Stimulated activated naive CD4-positive, alpha-beta T cell treated with Interleukin-2 at 50 U/mL for 16 hours (primary cell): ENCODE data around the gene PLXNA2.

ENCODE experiments used
- DNase-seq: peaks from one replicate; lab custom pipeline; 2025; lab: John Stamatoyannopoulos, UW

The PLXNA2 gene

DNA sequence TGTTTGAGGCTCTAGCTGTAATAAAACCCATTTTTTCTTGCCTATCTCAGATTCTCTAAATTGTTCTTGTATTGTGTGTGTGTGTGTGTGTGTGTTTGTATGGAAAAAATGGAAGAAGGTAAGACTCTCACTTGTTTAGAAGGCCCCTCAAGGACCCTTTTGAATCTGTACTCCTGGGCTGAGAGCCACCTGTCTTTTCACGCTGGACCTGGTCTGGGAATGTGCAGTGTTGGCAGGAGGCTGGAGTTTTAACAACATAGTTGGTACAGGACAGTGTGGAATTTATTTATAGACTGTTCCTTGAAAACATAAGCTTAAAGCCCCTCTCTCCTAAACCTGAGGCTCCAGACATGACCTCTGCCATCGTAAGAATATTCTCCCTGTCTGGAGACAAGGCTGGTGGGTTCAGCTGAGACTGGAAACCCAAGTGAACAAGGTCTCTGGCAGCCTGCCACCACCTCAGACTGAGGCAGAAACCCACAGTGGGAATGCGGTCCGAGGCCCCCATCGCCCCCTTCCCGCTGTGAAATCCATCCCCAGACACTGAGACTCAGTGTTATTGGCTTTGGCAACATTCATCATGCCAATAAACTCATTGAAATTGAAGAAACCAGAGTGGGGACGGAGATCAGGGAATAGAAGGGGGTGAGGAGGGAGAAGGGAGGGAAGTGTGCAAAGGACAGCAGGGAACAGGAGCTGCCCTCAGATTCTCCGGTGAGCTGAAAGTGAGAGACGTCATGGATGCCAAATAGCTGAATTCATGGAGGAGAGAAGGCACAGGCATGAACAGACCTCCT is 24.6 kb upstream of the PLXNA2 start:
- no peak for DNase-seq

DNA sequence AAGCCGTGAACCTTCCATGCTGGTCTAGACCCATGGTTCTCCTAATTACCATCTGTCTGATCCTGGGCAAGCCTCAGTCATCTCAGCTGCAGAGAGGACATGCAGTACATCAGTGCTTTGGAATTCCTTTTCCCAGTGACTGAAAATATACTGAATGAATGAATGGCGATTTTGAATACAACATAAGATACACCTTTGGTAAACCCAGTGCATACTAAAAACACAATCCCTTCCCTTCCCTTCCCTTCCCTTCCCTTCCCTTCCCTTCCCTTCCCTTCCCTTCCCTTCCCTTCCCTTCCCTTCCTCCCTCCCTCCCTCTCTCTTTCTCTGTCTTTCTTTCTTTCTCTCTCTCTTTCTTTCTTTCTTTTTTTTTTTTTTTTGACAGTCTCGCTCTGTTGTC is 21.3 kb upstream of the PLXNA2 start:
- DNase-seq = no peak

DNA sequence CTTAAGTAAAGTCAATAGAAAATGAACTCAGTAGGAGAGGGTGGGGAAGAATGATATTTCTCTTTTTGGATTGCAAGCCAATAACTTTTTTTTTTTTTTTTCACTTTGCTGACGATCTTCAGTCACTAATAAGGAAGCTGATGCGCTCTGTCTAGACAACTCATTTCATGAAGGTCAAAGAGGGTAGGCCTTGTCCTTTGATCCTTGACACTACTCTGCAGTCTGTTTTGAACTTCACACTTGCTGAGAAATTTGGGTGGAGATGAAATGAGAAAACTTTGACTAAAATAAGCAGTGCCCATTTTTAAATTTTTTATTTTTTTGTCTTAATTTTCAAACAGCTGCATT is 20.9 kb upstream of the PLXNA2 start:
- DNase-seq = no peak

DNA sequence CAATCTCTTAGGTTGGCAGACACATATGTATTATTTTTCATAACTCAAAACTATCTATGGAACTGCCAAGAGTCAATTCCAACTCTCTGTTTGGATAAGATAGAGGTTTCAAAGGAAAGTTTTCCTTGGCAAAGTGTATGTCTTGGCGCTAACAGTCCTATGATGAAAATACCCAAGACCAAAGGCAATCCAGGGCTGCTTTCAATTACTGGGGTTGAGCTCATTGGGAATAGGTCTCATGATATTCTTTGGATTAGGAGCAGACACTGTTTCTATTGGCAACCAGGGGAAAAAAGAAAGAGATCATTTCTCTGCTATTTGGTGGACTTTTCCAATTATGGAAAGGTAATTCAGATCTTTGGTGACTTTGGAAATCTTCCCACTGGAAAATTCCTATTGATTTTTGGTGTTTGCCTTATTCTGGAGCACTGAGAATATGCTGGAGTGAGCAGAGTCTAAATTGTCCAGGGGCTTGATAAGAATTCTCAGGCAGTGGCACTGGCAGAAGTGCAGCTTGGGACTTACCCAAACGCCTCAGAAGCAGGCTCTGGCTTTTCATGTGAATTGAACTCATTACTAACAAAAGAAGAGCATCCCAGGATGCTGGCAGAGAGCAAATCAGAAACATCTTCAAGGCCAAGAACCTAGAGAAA is 20.4 kb upstream of the PLXNA2 start:
- DNase-seq = no peak

DNA sequence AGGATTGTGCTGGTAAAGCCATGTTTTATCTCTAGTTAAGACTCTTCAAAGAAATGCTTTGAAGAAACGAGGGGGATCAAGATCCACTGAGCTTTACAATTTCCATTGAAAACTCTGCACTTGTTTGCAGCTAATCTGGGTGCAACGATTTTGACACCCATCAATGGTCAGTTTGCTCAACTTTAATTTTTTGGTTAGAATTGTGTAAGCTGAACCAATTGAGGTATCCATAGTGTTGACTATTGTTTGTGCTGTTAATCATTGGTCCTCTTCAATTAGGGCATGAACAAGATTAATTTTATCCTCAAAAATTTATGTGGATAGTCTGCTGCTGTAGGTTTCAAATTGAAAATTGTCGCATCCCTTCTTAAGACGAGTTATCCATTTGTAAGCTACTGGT is 17.7 kb upstream of the PLXNA2 start:
- no peak for DNase-seq

DNA sequence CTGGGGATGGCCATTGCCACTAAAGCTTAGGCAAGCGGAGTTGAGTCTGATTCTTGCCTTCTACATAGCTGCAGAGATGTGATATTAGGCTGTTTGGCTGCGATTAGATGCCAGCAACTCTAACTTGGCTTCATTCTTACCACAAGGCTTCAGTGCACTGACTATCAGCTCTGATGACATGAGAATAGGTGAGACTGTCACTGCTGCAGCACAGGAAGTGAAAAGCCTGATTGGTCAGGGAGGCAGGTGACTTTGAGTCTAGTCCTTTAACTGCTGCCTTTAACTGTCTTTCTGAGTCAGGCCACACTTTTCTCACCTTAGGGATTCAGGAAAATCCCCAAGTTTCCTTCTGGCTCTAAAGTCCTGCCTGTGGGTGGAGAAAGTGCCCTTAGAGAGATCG is 14.1 kb upstream of the PLXNA2 start:
- DNase-seq = no peak

DNA sequence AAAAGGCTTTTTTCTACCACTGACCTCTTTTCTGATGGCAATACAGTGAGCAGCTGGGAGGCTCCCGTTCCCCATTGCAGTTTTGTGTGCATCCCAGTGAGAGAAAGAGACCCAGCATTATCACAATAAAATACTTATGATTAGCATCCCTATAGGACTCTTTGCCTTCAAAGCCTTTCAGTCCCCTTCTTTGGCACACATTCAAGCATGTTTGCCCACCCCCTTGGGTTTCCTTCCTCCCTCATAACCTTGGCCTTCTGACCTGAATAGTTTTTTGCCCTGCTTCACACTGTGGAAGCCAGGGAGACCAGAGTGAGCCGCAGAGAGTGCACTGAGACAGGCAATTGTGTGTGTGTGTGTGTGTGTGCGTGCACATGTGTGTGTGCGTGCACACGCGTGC is 13.2 kb upstream of the PLXNA2 start:
- no peak for DNase-seq

DNA sequence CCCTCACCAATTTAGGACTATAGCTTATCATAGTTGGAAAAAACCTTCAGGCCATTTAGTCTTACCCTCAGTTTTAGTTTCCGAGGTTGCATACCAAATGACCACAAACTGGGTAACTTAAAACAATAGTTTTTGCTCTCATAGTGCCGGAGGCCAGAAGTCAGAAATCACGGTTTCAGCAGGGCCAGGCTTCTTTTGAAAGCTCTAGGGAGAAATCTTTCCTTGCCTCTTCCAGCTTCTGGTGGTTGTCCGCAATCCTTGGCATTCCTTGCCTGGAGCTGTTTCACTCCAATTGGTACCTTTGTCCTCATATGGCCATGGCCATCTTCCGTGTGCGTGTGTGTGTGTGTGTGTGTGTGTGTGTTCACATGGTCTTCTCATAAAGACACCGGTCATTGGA is 12.4 kb upstream of the PLXNA2 start:
- no peak for DNase-seq

DNA sequence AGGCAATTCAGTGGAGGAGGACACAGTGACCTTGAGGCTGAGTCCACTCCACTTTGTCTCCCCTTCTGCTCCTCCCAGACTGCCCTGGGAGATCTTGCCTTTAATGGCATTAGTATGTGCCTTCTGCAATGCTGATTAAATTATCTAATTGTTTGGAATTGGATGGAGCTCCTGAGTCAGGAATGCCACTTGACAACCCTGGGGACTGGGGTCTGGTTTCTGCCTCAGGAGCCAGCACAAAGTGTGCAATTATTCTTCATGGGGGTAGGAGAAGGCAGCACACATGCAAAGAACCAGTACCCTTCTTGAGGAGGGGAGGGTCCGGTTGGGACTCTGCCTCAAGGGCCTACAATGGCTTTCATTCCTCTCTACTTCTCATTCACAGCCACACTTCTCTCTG is 11.9 kb upstream of the PLXNA2 start:
- DNase-seq = no peak

DNA sequence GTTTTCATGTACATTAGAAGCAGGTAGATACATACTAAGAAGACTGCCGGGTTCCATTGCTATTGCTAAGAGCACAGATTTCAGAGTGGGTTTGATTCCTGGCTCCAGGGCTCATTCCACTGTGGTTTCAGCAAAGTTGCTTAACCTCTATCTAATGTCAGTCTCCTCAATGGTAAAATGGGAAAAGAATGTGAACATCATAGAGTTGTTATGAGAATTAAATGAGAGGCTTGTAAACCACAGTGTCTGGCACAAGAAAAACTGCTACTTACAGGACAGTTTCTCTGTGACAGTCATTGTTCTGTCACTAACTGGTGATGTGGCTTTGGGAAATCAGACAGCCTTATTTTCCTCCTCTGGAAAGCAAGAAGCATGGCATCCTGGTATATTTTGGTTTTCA is 10.7 kb upstream of the PLXNA2 start:
- DNase-seq = no peak

DNA sequence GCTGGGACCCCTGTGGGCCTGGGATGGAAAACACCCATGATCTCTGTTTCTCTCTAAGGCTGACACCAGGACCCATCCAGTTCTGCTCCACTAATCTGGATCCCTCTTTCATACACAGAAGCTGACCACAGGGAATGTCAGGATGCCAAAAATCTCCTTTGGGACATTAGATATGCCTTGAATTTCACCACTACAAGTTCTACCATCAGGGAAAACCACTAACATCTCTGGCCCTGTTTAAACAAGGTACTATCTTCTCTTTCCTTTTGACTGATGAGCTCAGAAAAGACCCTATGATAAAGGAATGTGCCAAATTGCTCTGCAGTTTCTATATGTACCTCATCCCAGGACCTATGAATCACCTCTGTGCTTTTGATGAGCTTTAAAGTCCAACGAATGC is 10.2 kb upstream of the PLXNA2 start:
- no peak for DNase-seq

DNA sequence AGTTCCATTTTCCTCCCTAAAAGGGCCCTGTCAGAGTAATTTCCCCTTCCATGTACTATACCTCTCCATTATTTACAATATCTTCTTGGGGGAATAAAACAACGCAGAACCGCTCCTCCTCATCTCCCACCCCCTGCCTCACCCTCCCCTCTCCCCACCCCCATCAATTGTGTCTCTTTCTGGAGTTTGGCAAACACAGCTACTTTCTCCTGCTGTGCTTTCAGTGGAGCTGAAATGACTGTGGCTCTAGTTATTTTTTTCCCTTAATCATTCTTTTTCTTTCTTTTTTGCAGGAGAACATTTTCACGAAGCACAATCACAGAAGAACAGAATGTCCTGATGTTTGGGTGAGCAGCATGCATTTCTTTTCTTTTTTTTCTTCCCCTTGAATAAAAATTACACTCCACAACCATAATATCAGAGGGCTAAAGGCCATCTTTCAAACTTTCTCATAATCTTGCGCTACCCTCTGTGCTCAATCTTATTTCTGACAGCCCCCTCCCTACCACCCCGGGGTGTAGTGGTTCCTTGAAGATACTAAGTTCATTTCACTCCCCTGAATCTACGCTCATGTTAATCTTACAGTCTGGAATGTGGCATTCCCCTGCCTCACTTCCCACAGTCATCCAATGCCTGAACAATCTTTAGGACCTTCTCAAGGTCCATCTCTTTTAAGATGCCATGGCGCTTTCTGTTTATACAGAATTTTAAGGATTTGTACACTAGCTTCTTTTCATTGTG is 8.8 kb upstream of the PLXNA2 start:
- DNase-seq = no peak

DNA sequence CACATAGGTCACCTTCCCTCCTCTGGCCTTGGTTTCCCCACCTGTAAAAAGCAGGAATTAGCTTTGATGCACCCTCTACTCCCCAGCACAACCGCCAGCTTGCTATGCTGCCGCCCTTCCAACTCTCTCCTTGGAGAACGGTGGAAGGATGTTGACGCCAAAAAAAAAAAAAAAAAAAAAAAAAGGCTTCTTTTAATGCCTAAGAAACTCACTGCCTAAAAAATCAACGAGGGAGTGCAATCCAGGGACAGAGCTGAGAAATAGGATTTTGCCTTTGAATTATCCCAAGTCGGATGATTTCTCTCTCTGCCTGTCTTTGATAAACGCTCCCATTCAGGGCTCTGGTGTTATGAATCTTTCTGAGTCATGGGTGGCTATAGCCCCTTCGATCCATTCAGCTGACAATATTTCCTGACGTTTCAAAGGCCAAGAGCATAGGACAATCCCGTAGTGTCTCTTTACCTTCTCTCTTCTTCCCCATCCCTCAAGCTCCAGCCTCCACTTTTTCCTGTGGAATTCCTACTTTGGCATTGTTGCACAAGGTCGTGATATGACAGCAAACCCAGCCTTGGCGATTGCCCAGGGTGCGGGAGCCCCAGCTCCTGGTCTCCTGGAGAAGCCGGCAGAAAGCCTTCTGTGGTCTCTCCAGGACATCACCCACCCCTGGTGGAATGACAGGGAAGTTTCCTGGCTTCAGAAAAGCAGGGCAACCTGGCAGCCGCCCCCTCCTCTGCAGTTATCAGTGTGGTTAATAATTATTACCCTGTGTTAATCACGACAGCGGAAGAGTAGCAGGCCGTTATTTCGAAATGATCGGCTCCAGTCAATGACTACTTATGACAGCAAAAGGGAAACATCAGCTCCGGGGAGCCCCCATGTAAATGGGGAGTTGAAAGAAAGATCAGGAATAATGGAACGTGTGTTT is 8.0 kb upstream of the PLXNA2 start:
- DNase-seq = no peak

DNA sequence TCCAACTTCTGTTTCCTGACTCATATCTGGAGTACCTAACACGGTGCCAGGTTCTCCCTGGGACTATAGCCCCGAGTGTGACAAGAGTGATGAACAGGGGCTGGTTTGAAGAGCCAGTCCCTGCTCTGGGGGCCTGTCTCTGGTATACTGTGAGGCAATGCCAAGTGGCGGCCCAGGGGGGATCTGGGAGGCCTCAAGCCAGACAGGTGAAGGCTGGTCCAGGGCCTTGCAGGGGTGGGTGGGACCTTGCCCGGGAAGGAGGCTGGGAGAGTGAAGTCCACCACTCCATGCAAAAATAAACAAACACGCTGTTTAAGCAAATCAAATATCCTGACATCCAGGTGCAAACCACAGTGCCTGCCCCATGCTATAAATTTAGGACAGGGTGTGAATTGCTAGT is 6.8 kb upstream of the PLXNA2 start:
- DNase-seq = no peak

DNA sequence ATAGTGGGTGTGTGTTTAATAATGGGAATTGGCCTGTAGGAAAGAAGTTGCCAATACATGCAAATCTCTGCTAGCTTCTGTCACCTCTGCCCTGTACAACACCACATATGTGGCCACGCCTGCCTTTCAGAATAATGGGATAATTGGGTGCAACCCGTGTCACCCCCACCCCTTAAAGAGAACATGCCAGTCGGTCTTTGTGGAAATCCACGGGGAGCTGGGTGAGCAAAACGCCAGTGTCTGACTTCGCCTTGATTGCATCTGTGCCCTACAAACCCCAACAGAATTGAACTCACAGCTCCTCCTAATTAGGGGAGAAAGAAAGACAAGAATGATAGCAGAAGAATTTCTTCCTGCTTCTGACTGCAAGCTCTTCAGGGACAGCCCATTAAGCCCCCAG is 6.4 kb upstream of the PLXNA2 start:
- DNase-seq = no peak

DNA sequence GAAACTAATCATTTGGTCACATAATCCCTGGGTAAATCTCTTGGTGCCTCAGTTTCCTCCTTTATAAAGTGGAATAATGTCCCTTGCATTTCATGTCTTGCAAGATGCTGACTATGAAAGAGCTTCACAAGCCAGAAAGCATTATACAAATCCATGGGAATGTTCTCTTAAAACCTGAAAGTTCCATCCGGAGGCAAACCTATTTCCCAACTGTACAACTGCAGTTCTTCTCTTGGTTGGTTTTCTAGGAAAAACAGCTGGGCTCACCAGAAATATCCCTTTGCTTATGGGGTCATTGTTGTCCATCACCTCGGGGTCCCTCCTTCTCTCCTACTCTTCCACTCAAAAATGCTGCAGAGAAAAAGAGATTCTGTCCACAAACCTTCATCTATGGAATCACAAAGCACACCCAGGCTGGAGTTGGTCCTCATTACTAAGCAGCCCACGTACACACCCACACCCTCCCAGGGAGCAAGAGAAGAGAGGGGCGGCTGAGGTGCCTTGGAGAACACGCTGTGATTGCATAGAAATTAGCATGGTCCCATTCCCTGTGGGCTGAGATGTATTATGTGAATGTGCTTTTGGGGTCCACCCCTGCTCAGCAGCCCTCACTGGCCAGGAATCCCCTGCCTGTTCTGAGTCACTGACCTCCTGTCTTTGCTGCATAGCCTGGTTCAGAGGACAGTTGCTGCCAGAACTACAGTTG is 5.0 kb upstream of the PLXNA2 start:
- DNase-seq = no peak

DNA sequence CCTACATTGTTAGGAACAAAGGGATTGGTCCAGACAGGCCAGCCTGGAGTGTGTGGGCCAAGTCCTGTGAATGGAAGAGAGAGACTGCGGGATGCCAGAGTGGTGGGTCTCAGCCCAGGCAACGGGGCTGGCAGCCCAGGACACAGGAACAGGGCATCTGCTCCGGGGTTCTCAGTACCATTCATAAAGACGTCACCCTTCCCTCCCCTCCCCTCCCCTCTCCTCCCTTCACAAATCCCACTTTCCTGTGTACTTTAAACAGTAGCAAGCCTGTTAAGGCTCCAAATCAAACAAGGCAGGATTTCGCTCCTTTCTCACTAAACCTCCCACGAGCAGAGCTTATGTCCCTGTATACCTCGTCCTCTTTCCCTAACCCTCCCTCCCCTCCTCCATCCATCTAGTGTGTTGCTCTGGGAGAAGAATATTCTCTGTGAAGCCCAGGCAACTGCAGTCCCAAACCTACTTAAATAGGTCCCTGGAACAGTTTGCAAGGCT is 4.2 kb upstream of the PLXNA2 start:
- no peak for DNase-seq

DNA sequence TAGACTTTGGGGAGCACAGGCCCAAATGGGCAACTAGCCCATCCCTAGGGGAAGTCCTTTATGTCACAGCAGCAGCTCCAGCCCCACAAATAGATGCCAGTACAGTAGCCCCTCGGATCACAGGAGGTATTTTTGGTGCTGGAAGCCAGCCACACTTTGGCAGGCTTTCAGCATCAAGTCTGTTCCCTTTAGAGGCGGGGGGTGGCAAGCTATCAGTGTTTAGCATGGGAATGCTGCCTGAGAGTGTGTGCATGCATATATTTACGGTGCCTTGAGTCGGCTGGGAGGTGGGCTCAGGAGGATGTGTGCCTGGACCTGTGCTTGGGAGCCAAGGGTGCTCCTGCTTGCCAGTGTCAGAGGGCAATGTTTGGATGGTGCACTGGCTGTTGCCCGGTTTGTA is 3.5 kb upstream of the PLXNA2 start:
- no peak for DNase-seq

DNA sequence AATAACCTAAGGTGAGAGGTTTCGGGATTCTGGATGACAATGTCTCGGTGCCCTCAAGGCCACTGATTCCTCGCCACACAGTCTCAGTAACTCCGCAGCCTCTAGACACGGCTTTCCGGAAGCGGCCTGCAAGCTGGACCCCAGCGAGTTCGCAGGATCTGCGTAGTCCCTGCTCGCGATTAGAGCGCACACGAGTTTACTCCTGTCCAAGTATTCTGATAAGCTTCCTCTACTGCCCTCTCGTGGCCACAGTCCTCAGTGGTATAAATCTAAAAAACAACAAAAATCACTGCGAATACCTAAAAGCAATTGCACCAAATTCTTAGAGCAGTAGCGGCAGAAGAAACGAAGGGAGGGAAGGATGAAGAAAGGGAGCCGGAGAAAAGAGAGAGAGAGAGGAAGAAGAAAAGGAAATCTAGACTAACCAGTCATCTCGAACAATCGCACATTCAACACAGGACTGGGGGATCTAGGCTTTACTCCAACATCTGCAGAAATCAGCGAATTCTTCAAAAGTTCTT is 1.1 kb upstream of the PLXNA2 start:
- peak; percentile 69 for DNase-seq

DNA sequence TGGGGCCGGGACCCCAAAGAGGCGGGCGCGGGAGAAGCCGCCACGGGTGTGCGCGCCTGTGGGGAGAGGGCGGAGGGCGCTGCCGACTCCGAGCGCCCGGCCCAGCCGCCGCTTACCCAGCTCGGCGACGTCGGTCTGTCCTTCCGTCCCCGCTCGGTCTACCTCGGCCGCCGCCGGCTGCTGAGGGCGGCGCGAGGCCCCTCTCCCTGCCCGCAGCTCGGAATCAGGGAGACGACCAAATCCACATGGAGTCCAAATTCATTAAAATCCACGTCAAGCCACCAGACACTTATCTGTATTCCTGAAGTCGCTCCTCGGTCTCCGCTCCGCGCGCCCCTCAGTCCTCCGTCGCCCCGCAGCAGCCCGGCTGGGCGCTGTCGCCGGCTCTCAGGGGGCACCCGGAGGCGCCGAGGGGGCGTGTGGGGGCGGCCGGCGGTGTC is 637 bp downstream of the PLXNA2 start:
- no peak for DNase-seq

DNA sequence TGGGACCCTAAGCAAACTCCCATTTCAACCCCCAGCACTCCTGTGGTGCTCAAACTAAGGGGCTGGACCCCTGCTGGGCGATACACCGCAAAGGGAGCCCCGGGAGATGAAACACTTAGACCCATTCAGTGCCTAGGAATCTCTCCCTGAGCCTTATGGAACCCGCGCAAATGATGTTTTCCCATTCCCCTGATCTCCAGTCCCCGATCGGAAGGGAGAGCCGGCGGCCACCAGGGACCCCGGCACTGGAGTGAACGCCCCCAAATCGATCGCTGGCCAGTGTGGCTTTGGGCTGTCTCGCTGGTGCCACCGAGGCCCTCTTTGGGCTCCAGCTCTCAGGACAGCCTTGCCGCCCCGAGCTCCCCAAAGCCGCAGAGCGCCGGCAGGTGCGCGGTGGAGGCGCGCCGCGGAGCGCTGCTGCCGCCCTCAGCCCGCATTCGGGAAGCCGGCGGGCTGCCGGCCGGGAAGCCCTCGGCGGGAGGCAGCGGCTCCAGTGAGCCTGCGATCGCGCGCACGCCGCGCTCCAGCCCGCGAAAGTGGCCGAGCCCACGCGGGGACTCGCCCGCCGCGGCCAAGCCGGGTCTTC is 1.1 kb downstream of the PLXNA2 start:
- no peak for DNase-seq
